Neuronal stem cell (in vitro differentiated cells): ENCODE results near the gene WDFY3.

Experiments
- DNase-seq: peaks from one replicate; pipeline ENCODE4 v3.0.0-alpha.2; 2013; ENCODE audit warnings: low spot score
- H2AFZ ChIP-seq: one replicate; pipeline ENCODE4 v1.6.1; 2013; ENCODE audit warnings: mild to moderate bottlenecking, low read length, inconsistent platforms
- H2AK5ac ChIP-seq: 2 replicates; pipeline ENCODE4 v1.6.1; 2013; ENCODE audit warnings: low read depth, mild to moderate bottlenecking, inconsistent platforms, low read length, moderate library complexity, mixed read lengths
- H2BK120ac ChIP-seq: 2 replicates; pipeline ENCODE4 v1.6.1; 2013; ENCODE audit warnings: low read depth, mild to moderate bottlenecking, inconsistent platforms, low read length, moderate library complexity, mixed read lengths
- H2BK12ac ChIP-seq: one replicate; pipeline ENCODE4 v1.6.1; 2013; ENCODE audit warnings: low read length, inconsistent platforms
- H2BK15ac ChIP-seq: 2 replicates; pipeline ENCODE4 v1.6.1; 2013; ENCODE audit warnings: mild to moderate bottlenecking, low read length, inconsistent platforms, mixed read lengths
- H2BK5ac ChIP-seq: one replicate; pipeline ENCODE4 v1.6.1; 2013; ENCODE audit warnings: inconsistent platforms, mild to moderate bottlenecking, low read length, moderate library complexity
- H3K14ac ChIP-seq: one replicate; pipeline ENCODE4 v1.6.1; 2013; ENCODE audit warnings: low read length, inconsistent platforms
- H3K18ac ChIP-seq: 2 replicates; pipeline ENCODE4 v1.6.1; 2013; ENCODE audit warnings: low read length, inconsistent platforms
- H3K23ac ChIP-seq: 2 replicates; pipeline ENCODE4 v1.6.1; 2013; ENCODE audit warnings: low read depth, mild to moderate bottlenecking, mixed read lengths, low read length, inconsistent platforms; ENCODE audit not compliant: poor library complexity
- H3K27ac ChIP-seq: replicated peaks from 3 replicates; pipeline ENCODE4 v1.5.1; 2013; ENCODE audit warnings: low read length, inconsistent platforms
- H3K27me3 ChIP-seq, 3 experiments: 2 replicates each; pipeline ENCODE4 v1.6.1; 2013; ENCODE audit warnings: low read length in 3 of 3, mild to moderate bottlenecking in 2 of 3, inconsistent platforms in 1 of 3, low read depth in 1 of 3, mixed read lengths in 1 of 3, moderate library complexity in 1 of 3; ENCODE audit not compliant: control insufficient read depth in 3 of 3, insufficient read depth in 3 of 3
- H3K36me3 ChIP-seq, 2 donors: replicated peaks in 1 of 2; 2 replicates each; pipeline ENCODE4 v1.6.1; 2013; ENCODE audit warnings: low read length in 2 of 2; ENCODE audit not compliant: control insufficient read depth in 2 of 2, insufficient read depth in 2 of 2
- H3K4ac ChIP-seq: 2 replicates; pipeline ENCODE4 v1.6.1; 2013; ENCODE audit warnings: inconsistent platforms, mild to moderate bottlenecking, low read length, moderate library complexity
- H3K4me1 ChIP-seq, 2 donors: 1 replicate in 1 of 2; 2 replicates in 1 of 2; pipeline ENCODE4 v1.6.1; 2013; ENCODE audit warnings: low read length in 2 of 2, low read depth in 1 of 2; ENCODE audit not compliant: control insufficient read depth in 2 of 2, insufficient read depth in 1 of 2
- H3K4me2 ChIP-seq: one replicate; pipeline ENCODE4 v1.6.1; 2013; ENCODE audit warnings: mild to moderate bottlenecking, low read length, inconsistent platforms; ENCODE audit not compliant: insufficient read depth, poor library complexity, severe bottlenecking
- H3K4me3 ChIP-seq, 2 donors: 2 replicates each; pipeline ENCODE4 v1.5.1; 2013; ENCODE audit warnings: low read length in 2 of 2, mild to moderate bottlenecking in 2 of 2, inconsistent platforms in 1 of 2, moderate library complexity in 1 of 2
- H3K79me1 ChIP-seq: one replicate; pipeline ENCODE4 v1.6.1; 2013; ENCODE audit warnings: low read depth, mild to moderate bottlenecking, inconsistent platforms, low read length, moderate library complexity
- H3K9ac ChIP-seq: one replicate; pipeline ENCODE4 v1.6.1; 2013; ENCODE audit warnings: mild to moderate bottlenecking, low read depth, low read length, inconsistent platforms; ENCODE audit not compliant: poor library complexity
- H3K9me3 ChIP-seq, 2 donors: replicated peaks in 1 of 2; 2 replicates each; pipeline versions ENCODE3 to v1.6.1; 2013; ENCODE audit warnings: low read length in 2 of 2, mild to moderate bottlenecking in 2 of 2, inconsistent platforms in 1 of 2, low read depth in 1 of 2, mixed read lengths in 1 of 2, moderate library complexity in 1 of 2; ENCODE audit not compliant: control insufficient read depth in 2 of 2, insufficient read depth in 1 of 2
- H4K8ac ChIP-seq: one replicate; pipeline ENCODE4 v1.6.1; 2013; ENCODE audit warnings: low read depth, mild to moderate bottlenecking, inconsistent platforms, low read length, moderate library complexity
- H4K91ac ChIP-seq: one replicate; pipeline ENCODE4 v1.6.1; 2013; ENCODE audit warnings: low read length, low read depth, mild to moderate bottlenecking, inconsistent platforms; ENCODE audit not compliant: poor library complexity
- WGBS, 2 donors: extraction: QIAGEN DNeasy Blood & Tissue Kit; methylation state at CpG; one replicate each; pipeline ENCODE4 v1.1.7; 2013; ENCODE audit warnings: missing lambda C conversion rate in 2 of 2, mixed read lengths in 1 of 2; ENCODE audit not compliant: insufficient read length in 2 of 2, insufficient replicate concordance in 1 of 2; ENCODE audit errors: extremely low coverage in 2 of 2; 5-methylcytosine and 5-hydroxymethylcytosine counted together

The WDFY3 gene

DNA sequence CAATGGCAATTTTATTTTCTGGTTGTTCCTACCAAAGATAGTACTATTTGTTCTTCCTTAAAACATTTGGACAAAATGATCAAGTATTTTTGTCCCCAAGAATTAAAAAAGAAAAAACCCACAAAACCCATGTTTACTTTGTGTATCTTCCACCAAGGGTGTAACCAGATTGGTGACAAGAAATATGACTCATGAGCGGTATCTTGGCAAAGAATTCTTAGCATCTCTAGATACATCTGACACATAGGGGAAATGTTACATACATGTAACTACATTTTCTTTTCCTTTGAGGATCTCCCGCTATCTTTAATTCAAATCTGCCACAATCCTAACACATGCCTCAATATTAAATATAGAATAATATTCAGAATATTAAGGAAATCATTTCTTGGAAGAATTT lies 78.7 kb downstream of the WDFY3 start:
- WGBS, 2 donors = no CpG with 5 or more reads among the region's 2 CpGs
- Histone ChIP-seq H3K4me1 (peaks cover 0 to under 1% of the 10 kb centered on the region in 2 donors), H3K36me3 (peaks cover 0 to 34% of the 10 kb centered on the region in 2 donors), H3K23ac (no peak overlapping the region), H2AK5ac (no peak overlapping the region), H3K79me1 (no peaks in the 10 kb centered on the region), H3K9ac (no peak overlapping the region), H3K9me3 (peaks cover 0 to 2% of the 10 kb centered on the region in 2 donors), H3K27ac (no peak overlapping the region), H3K4ac (no peak overlapping the region), H2AFZ (no peak overlapping the region), H3K14ac (no peak overlapping the region), H2BK5ac (no peak overlapping the region), H3K18ac (no peak overlapping the region), H2BK15ac (no peak overlapping the region), H2BK12ac (no peak overlapping the region), H4K91ac (no peak overlapping the region), H4K8ac (no peak overlapping the region), H3K4me2 (no peak overlapping the region), H2BK120ac (no peak overlapping the region), H3K4me3 (no peak overlapping the region), H3K27me3 (peaks cover 0 to 2% (median 0%) of the 10 kb centered on the region in 3 experiments)
- no peak for DNase-seq

DNA sequence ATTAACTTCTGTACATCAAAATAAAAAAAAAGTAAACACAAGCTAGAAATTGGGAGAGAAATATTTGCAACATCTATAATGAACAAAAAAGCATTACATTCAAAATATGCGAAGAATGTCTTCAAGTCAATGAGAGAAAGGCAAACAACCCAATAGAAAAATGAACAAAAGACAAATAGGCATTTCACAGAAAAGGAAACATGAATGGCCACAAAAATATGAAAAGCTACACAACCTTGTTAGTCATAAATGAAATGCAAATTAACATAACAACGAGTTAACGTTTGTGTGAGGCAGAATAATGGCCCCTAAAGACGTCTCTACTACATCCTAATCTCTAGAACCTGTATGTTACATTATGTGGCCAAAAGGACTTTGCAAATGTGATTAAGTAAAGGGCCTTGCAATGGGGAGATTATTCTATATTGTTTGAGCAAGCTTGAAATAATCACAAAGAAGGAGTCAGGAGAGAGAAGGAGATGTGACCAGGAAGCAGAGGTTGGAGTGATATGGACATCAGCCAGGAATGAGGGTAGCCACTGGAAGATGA lies 86.8 kb downstream of the WDFY3 start:
- H2BK15ac ChIP-seq = no peak overlapping the region
- H3K4me3 ChIP-seq = no peak overlapping the region
- H4K8ac ChIP-seq = no peak overlapping the region
- H3K9me3 ChIP-seq = peaks cover 0 to 5% of the 10 kb centered on the region in 2 donors
- H3K4me2 ChIP-seq = no peak overlapping the region
- no peak overlapping the region for H3K14ac ChIP-seq
- H2BK5ac ChIP-seq = no peak overlapping the region
- H3K9ac ChIP-seq = no peak overlapping the region
- H3K18ac ChIP-seq = no peak overlapping the region
- no peak overlapping the region for H2BK120ac ChIP-seq
- H3K36me3 ChIP-seq = peaks cover 0 to 26% of the 10 kb centered on the region in 2 donors
- H3K27me3 ChIP-seq = no peaks in the 10 kb centered on the region
- no peak overlapping the region for H3K23ac ChIP-seq
- WGBS, 2 donors = no CpG with 5 or more reads among the region's 4 CpGs
- H2BK12ac ChIP-seq = no peak overlapping the region
- H3K79me1 ChIP-seq = no peaks in the 10 kb centered on the region
- H3K4ac ChIP-seq = no peak overlapping the region
- no peak overlapping the region for H3K27ac ChIP-seq
- no peak overlapping the region for H2AK5ac ChIP-seq
- no peaks in the 10 kb centered on the region for H3K4me1 ChIP-seq
- H4K91ac ChIP-seq = no peak overlapping the region
- no peak overlapping the region for H2AFZ ChIP-seq
- no peak for DNase-seq

DNA sequence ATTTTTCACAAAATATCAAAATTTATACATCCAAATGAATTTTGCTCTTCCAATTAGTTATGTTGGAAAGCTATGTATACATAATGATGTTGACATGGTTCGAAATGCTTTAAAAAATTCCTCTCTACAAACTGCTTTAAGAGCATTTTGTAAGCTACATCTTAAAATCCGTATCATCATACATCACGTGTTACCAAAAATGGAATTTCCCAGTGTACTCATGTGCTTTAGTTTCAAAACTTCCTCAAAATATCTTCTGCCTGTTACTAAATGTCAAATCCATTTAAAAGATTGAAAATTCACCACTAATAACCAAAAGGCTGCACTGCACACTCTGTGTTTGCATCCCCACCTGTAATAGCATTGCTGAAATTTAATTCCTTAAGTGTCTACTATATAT lies 87.9 kb downstream of the WDFY3 start:
- no CpG with 5 or more reads among the region's 3 CpGs for WGBS, 2 donors
- Histone ChIP-seq H2BK15ac (no peak overlapping the region), H4K91ac (no peak overlapping the region), H2BK5ac (no peak overlapping the region), H2BK12ac (no peak overlapping the region), H3K4me1 (no peaks in the 10 kb centered on the region), H4K8ac (no peak overlapping the region), H2AFZ (no peak overlapping the region), H3K79me1 (no peaks in the 10 kb centered on the region), H3K14ac (no peak overlapping the region), H3K23ac (no peak overlapping the region), H3K18ac (no peak overlapping the region), H3K4me3 (no peak overlapping the region), H3K27me3 (no peaks in the 10 kb centered on the region), H3K4ac (no peak overlapping the region), H3K9ac (no peak overlapping the region), H2BK120ac (no peak overlapping the region), H3K36me3 (peaks cover 0 to 23% of the 10 kb centered on the region in 2 donors), H3K9me3 (peaks cover 0 to 5% of the 10 kb centered on the region in 2 donors), H3K27ac (no peak overlapping the region), H2AK5ac (no peak overlapping the region), H3K4me2 (no peak overlapping the region)
- no peak for DNase-seq

DNA sequence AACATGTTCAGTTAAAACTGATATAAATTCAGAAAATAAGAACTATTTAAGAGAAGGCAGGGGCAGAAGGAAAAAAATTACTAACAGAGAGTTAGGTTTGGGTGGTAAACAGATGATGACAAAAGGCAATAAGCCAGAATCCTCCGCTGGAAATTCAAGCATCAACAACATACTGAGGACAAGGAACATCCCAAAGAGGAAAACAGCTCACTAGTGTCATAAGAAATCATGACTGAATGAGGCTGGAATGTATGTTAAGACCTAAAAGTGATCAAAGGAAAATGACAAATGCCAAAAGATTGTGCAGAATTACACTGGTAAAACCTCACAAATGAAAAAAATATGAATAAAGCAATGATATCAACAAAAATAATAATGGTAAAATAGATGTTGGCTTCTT lies 88.4 kb downstream of the WDFY3 start:
- no peak overlapping the region for H3K23ac ChIP-seq
- H3K36me3 ChIP-seq = peaks cover 0 to 23% of the 10 kb centered on the region in 2 donors
- H3K4me3 ChIP-seq = no peak overlapping the region
- no peak overlapping the region for H3K4ac ChIP-seq
- no peak overlapping the region for H3K9ac ChIP-seq
- no peak overlapping the region for H3K27ac ChIP-seq
- H3K4me1 ChIP-seq = no peaks in the 10 kb centered on the region
- no peak overlapping the region for H2AK5ac ChIP-seq
- no peak overlapping the region for H2BK15ac ChIP-seq
- no peak overlapping the region for H4K8ac ChIP-seq
- H2BK5ac ChIP-seq = no peak overlapping the region
- no peak overlapping the region for H3K14ac ChIP-seq
- H2AFZ ChIP-seq = no peak overlapping the region
- H3K9me3 ChIP-seq = peaks cover 0 to 5% of the 10 kb centered on the region in 2 donors
- H3K18ac ChIP-seq = no peak overlapping the region
- H3K27me3 ChIP-seq = no peaks in the 10 kb centered on the region
- DNase-seq = no peak
- no peak overlapping the region for H4K91ac ChIP-seq
- no peak overlapping the region for H2BK120ac ChIP-seq
- no peaks in the 10 kb centered on the region for H3K79me1 ChIP-seq
- no peak overlapping the region for H3K4me2 ChIP-seq
- H2BK12ac ChIP-seq = no peak overlapping the region
- WGBS, 2 donors = no CpG with 5 or more reads among the region's 1 CpG
